Panc1 (cell line): ENCODE data around the gene MARCHF9.

Experiments used
- CTCF ChIP-seq: fragments of 450-650 bp; IDR thresholded peaks from 2 replicates; pipeline ENCODE4 v1.5.1; 2017; ENCODE audit warnings: mild to moderate bottlenecking
- POLR2AphosphoS5 ChIP-seq: IDR thresholded peaks from 2 replicates; pipeline ENCODE4 v1.6.1; 2012; ENCODE audit warnings: mild to moderate bottlenecking, low read depth, low read length, moderate library complexity
- SIN3A ChIP-seq: IDR thresholded peaks from 2 replicates; pipeline ENCODE4 v1.6.1; 2012; ENCODE audit warnings: low read depth, mild to moderate bottlenecking, low read length, moderate library complexity, borderline replicate concordance; ENCODE audit not compliant: insufficient read depth

GRCh38 chr12:57756406-57757341, 1.8 kb downstream of the MARCHF9 start:
- peak; percentile 98 for TF ChIP-seq CTCF
- TF ChIP-seq POLR2AphosphoS5: no peak
- no peak for TF ChIP-seq SIN3A
